HFF-Myc (cell line): ENCODE results near the gene LRIG1.
A peak's percentile ranks its signal among the peaks of the same experiment; 100 is the strongest.

Experiments used
- DNase-seq: peaks from one replicate; pipeline ENCODE4 v3.0.0-alpha.2; 2011; ENCODE audit warnings: low read depth; ENCODE audit errors: extremely low read depth
- H3K4me3 ChIP-seq: replicated peaks from 2 replicates; pipeline ENCODE4 v1.5.1; 2011; ENCODE audit warnings: low read depth, mild to moderate bottlenecking, control low read depth, low read length
- TF ChIP-seq, protein P1 (sequence below): IDR thresholded peaks from 2 replicates; pipeline ENCODE4 v1.5.1; 2012; ENCODE audit warnings: mild to moderate bottlenecking, low read depth, low read length, control low read depth; ENCODE audit errors: missing control alignments

LRIG1 gene

GRCh38 chr3:66473181-66473580, 27.6 kb downstream of the LRIG1 start:
- TF ChIP-seq, protein P1, sequence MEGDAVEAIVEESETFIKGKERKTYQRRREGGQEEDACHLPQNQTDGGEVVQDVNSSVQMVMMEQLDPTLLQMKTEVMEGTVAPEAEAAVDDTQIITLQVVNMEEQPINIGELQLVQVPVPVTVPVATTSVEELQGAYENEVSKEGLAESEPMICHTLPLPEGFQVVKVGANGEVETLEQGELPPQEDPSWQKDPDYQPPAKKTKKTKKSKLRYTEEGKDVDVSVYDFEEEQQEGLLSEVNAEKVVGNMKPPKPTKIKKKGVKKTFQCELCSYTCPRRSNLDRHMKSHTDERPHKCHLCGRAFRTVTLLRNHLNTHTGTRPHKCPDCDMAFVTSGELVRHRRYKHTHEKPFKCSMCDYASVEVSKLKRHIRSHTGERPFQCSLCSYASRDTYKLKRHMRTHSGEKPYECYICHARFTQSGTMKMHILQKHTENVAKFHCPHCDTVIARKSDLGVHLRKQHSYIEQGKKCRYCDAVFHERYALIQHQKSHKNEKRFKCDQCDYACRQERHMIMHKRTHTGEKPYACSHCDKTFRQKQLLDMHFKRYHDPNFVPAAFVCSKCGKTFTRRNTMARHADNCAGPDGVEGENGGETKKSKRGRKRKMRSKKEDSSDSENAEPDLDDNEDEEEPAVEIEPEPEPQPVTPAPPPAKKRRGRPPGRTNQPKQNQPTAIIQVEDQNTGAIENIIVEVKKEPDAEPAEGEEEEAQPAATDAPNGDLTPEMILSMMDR, result no peak
- DNase-seq, result no peak
- H3K4me3 ChIP-seq, result peak overlapping the region; percentile 0; the same call in 1 of the 2 replicates

DNA sequence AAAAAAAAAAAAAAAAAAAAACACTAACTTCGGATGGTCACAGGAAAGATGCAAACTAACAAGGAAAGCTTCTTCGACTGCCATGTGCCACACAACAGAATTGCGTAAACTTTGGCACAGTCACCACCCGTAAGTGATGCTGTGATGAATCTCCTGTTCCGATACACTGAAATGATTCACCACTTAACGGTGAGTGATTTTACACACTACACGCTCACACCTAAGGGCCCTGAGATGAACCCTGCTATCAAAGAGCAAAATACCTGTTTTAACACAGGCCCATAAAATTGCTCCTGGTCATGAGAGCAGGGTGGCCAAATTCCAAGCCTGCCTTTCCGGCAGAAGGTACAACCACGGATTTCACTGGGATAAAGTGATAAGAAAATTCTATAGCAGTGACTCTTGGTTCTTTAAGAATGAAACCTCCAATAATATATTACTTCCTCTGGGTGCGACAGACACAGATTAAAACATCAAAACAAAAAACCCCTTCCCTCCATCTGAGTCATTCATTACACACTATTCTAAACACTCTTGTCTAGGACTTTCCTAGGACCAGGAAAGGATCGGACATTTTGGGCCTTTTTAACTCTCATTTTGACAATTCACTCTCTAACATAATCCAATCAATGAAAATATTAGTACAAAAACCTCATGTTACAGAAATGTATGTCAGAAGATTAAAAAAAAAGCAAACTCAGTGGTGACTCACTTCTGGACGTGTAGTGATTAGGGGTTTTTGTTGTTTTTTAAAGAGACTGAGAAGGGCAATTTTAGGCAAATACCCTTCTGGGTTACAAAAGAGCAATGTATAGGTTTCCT, 28.3 kb downstream of the LRIG1 start:
- TF ChIP-seq, protein P1, result no peak
- no peak overlapping the region for H3K4me3 ChIP-seq
- DNase-seq, result no peak

DNA sequence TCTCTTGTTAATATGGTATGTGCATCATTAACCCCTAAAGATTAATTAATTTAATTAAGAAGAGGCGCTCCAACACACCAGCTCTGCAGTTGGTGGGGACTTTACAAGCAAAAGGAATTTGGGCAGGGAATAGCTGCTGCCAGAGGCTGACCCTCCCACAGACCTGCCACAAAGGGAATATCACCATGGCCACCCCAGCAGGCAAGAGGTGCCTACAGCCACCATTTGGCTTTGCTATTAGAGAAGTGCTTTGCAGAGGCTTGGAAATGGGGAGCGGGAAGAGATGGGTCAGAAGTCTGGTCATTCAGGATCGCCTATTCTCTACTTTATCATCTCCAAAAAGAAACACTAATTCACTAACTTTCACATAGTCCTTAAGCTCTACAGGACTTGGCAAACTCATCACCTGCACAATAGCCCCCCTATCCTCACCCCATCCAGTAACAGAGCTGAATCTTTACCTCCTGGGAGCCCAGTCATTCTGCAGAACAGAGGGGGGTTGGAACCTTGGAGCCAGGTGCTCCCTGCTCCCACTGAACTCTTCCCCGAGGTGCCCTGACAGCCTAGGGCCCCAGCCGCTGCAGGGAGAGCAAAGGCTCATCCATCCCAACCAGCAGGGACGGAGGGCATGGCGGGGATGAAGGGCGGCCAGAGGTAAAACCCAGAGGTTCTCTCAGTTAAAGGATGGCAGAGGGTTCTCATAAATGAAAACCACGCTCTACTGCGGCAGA, 29.7 kb downstream of the LRIG1 start:
- no peak for DNase-seq
- TF ChIP-seq, protein P1, result no peak
- H3K4me3 ChIP-seq, result no peak overlapping the region

DNA sequence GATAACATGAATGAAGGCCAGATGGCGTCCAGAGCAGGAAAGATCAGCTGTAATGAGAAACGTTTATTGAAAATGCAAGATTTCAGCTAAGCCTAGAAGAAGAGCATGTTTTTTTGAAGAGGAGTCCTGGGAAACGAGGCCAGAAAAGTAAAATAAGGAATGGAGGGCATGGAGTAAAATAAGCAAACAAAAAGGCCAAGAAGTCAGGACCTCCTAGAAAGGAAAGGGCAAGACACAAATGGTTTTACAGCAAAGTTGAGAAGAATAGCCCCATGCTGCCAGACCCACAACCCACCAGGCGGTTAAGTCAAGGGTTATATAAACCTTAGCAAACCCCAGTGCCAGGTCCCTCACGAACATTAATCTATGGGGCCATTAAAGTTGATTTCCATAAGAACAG, 30.5 kb downstream of the LRIG1 start:
- no peak for DNase-seq
- H3K4me3 ChIP-seq, result no peak overlapping the region

GRCh38 chr3:66469220-66469640, 31.6 kb downstream of the LRIG1 start:
- TF ChIP-seq, protein P1, result no peak
- no peak for DNase-seq
- H3K4me3 ChIP-seq, result no peak overlapping the region

More for the DNA sequence above, 30.5 kb downstream of the LRIG1 start:
- TF ChIP-seq, protein P1, result no peak

- DNase-seq, result no peak
- no peak overlapping the region for H3K4me3 ChIP-seq
- TF ChIP-seq, protein P1, result no peak
These were observed 32.7 kb downstream of the LRIG1 start for GRCh38 chr3:66467996-66468735.
